H1 (cell line): ENCODE measurements around the gene TRPV4.

Experiments
- CREB1 ChIP-seq: IDR thresholded peaks from 2 replicates; pipeline ENCODE4 v1.6.1; 2012; ENCODE audit warnings: inconsistent platforms
- CTCF ChIP-seq, 3 experiments: IDR thresholded peaks; 1 replicate in 2 of 3; 2 replicates in 1 of 3; pipeline versions ENCODE4 v1.5.1 to v1.6.1; 2011; ENCODE audit warnings: low read length in 3 of 3, mild to moderate bottlenecking in 3 of 3, inconsistent platforms in 2 of 3, low read depth in 1 of 3, moderate library complexity in 1 of 3; ENCODE audit not compliant: insufficient read depth in 1 of 3; ENCODE audit errors: control extremely low read depth in 1 of 3
- EP300 ChIP-seq, 2 experiments: IDR thresholded peaks; 1 replicate in 1 of 2; 2 replicates in 1 of 2; pipeline ENCODE4 v1.6.1; 2011 to 2012; ENCODE audit warnings: low read depth in 2 of 2, low read length in 2 of 2, mild to moderate bottlenecking in 2 of 2, borderline replicate concordance in 1 of 2, inconsistent platforms in 1 of 2, moderate library complexity in 1 of 2
- POLR2A ChIP-seq, 2 experiments: IDR thresholded peaks; 1 replicate in 1 of 2; 2 replicates in 1 of 2; pipeline ENCODE4 v1.6.1; 2011; ENCODE audit warnings: low read depth in 2 of 2, low read length in 2 of 2, mild to moderate bottlenecking in 2 of 2; ENCODE audit errors: control extremely low read depth in 1 of 2
- RAD21 ChIP-seq, 2 experiments: IDR thresholded peaks in 1 of 2; conservative IDR thresholded peaks in 1 of 2; 2 replicates each; pipeline ENCODE4 v1.6.1; 2011; ENCODE audit warnings: low read depth in 2 of 2, low read length in 2 of 2, improper control_type of control experiment in 1 of 2, inconsistent platforms in 1 of 2, mild to moderate bottlenecking in 1 of 2, moderate library complexity in 1 of 2
- SIRT6 ChIP-seq: IDR thresholded peaks from one replicate; pipeline ENCODE4 v1.7.1; 2012; ENCODE audit warnings: low read length, inconsistent platforms

GRCh38 chr12:109876406-109876805 lies 43.2 kb upstream of the TRPV4 start:
- TF ChIP-seq EP300 (IDR thresholded peaks at IDR 0.05; ENCODE audit: borderline replicate concordance in 1 of 2, low read depth in 2 of 2, low read length in 2 of 2) = no peak
- no peak for TF ChIP-seq CREB1
- TF ChIP-seq CTCF (IDR thresholded peaks at IDR 0.05; ENCODE audit: control extremely low read depth in 1 of 3, insufficient read depth in 1 of 3, low read depth in 1 of 3, low read length in 3 of 3) = no peak
- no peak for TF ChIP-seq SIRT6
- TF ChIP-seq RAD21 (IDR thresholded peaks at IDR 0.05 in 1 of 2, conservative IDR thresholded peaks at IDR 0.05 in 1 of 2; ENCODE audit: low read depth in 2 of 2, low read length in 2 of 2) = no peak
- TF ChIP-seq POLR2A (IDR thresholded peaks at IDR 0.05; ENCODE audit: control extremely low read depth in 1 of 2, low read depth in 2 of 2, low read length in 2 of 2) = no peak
